Adrenal gland (tissue), 5 donors: Measurements from ENCODE around the gene APCDD1.

Experiments
- CTCF ChIP-seq, 6 experiments: fragments of 450-650 bp in 4 of 6; fragments of 200-600 bp in 2 of 6; sonication (generic) in 1 of 6; IDR thresholded peaks; 1 replicate in 5 of 6; 2 replicates in 1 of 6; pipeline versions ENCODE4 v1.5.1 to v1.8.0; 2016 to 2021; ENCODE audit warnings: antibody characterized with exemption in 6 of 6, mild to moderate bottlenecking in 2 of 6, moderate library complexity in 1 of 6
- POLR2A ChIP-seq, 2 donors: fragments of 450-650 bp; IDR thresholded peaks; one replicate each; pipeline ENCODE4 v1.6.1; 2017; ENCODE audit warnings: antibody characterized with exemption in 2 of 2, mild to moderate bottlenecking in 2 of 2, moderate library complexity in 1 of 2
- donor health status: DM: no; HTN: no; CAD: no.

GRCh38 chr18:10455726-10456453 is 1.5 kb downstream of the APCDD1 start:
- no peak for TF ChIP-seq CTCF (IDR thresholded peaks at IDR 0.05)
- TF ChIP-seq POLR2A (IDR thresholded peaks at IDR 0.05) = no peak
